Measurements from ENCODE around the gene KIR3DL3. TPM values are rescaled to one million over a fixed set of nuclear protein-coding genes. Genes with fewer than 3 reads are reported as not detected.

The KIR3DL3 gene
- total and polyA plus RNA-seq, 9 of the 15 experiments (the other 6 are each of a cell fraction or from before 2014, with no cell fraction given): 0.11 TPM; not detected in 8

DNA sequence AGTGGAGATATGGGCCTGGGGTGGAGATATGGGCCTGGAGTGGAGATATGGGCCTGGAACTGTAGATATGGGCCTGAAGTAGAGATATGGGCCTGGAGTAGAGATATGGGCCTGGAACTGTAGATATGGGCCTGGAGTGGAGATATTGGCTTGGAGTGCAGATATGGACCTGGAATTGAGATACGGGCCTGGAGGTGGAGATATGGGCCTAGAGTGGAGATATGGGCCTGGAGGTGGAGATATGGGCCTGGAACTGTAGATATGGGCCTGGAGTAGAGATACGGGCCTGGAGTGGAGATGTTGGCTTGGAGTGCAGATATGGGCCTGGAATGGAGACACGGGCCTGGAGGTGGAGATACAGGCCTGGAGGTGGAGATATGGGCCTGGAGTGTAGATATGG is 402 bp downstream of the KIR3DL3 start:
- ChIA-PET CTCF (ENCODE audit: low intra/inter-chr PET ratio) (no interaction called here), POLR2A (no interaction called here)
- H4K20me1 ChIP-seq (replicated peaks; ENCODE audit: control insufficient read depth, insufficient read depth, low read length): no peaks in the 10 kb centered on the region
- no peak overlapping the region for H3K27ac ChIP-seq (ENCODE audit: extremely low read depth, low read depth, low read length)
- no peak for ATAC-seq
- intact Hi-C loops (cut with micrococcal nuclease) (no loop called here), in situ Hi-C loops (cut with MboI) (no loop called here)
- no peak overlapping the region for H2AFZ ChIP-seq (ENCODE audit: low read depth, low read length)
- no peaks in the 10 kb centered on the region; a peak in 1 of 5 replicates for H3K4me1 ChIP-seq (replicated peaks in 1 of 2; ENCODE audit: control insufficient read depth in 2 of 2, insufficient read depth in 2 of 2, low read length in 2 of 2)
- H3K9ac ChIP-seq (ENCODE audit: insufficient read depth in 1 of 2, low read depth in 2 of 2, low read length in 2 of 2): no peak overlapping the region
- H3K9me3 ChIP-seq (replicated peaks; ENCODE audit: control insufficient read depth, insufficient read depth, low read depth, low read length): peaks cover 3% of the 10 kb centered on the region
- no peak for FAIRE-seq
- H3K27me3 ChIP-seq (ENCODE audit: control insufficient read depth in 2 of 2, insufficient read depth in 2 of 2, low read length in 2 of 2): 0 out of 5 replicates have a peak, but pooled peaks cover 0 to 4% of the 10 kb centered on the region in 2 experiments
- no peak overlapping the region for H3K4me3 ChIP-seq
- no peak overlapping the region for H3K4me2 ChIP-seq (ENCODE audit: insufficient read depth, low read length)
- H3K79me2 ChIP-seq (ENCODE audit: control insufficient read depth, insufficient read depth, low read length): no peaks in the 10 kb centered on the region
- no TSS peak for BruUV-seq (replicated peaks)
- H3K9me1 ChIP-seq (ENCODE audit: control insufficient read depth, insufficient read depth, low read length): no peaks in the 10 kb centered on the region
- H3K36me3 ChIP-seq (ENCODE audit: control insufficient read depth, insufficient read depth, low read length): no peaks in the 10 kb centered on the region
- 0% methylated on average over 3 of the region's 3 CpGs for WGBS (ENCODE audit: insufficient coverage, low coverage, missing lambda C conversion rate)
- DNase-seq (ENCODE audit: extremely low read depth in 1 of 4, low spot score in 3 of 4): no peak
- TF ChIP-seq, protein P1, sequence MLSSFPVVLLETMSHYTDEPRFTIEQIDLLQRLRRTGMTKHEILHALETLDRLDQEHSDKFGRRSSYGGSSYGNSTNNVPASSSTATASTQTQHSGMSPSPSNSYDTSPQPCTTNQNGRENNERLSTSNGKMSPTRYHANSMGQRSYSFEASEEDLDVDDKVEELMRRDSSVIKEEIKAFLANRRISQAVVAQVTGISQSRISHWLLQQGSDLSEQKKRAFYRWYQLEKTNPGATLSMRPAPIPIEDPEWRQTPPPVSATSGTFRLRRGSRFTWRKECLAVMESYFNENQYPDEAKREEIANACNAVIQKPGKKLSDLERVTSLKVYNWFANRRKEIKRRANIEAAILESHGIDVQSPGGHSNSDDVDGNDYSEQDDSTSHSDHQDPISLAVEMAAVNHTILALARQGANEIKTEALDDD (IDR thresholded peaks at IDR 0.05): no peak
- TF ChIP-seq, protein P2, sequence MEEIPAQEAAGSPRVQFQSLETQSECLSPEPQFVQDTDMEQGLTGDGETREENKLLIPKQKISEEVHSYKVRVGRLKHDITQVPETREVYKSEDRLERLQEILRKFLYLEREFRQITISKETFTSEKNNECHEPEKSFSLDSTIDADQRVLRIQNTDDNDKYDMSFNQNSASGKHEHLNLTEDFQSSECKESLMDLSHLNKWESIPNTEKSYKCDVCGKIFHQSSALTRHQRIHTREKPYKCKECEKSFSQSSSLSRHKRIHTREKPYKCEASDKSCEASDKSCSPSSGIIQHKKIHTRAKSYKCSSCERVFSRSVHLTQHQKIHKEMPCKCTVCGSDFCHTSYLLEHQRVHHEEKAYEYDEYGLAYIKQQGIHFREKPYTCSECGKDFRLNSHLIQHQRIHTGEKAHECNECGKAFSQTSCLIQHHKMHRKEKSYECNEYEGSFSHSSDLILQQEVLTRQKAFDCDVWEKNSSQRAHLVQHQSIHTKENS (CRISPR knock-in tag; IDR thresholded peaks at IDR 0.05): no peak
- TF ChIP-seq TRIM24 (IDR thresholded peaks at IDR 0.05) (peak in 1 of 2 experiments; percentile 37; a peak in 1 of 4 replicates), SETDB1 (IDR thresholded peaks at IDR 0.05; ENCODE audit: low read length) (no peak), RBM39 (optimal IDR thresholded peaks at IDR 0.05; ENCODE audit: low read depth, low read length) (no peak), CBFA2T3 (IDR thresholded peaks at IDR 0.05) (peak; percentile 53), CBFB (CRISPR knock-in tag; IDR thresholded peaks at IDR 0.05) (no peak), ARHGAP35 (IDR thresholded peaks at IDR 0.05; ENCODE audit: partially characterized antibody) (no peak), CEBPB (tag; IDR thresholded peaks at IDR 0.05) (no peak), ZNF24 (IDR thresholded peaks at IDR 0.05) (no peak), ARID1B (IDR thresholded peaks at IDR 0.05) (peak; percentile 27; the same call in 1 of the 2 replicates), MCM5 (IDR thresholded peaks at IDR 0.05; ENCODE audit: low read depth) (no peak), NCOA2 (IDR thresholded peaks at IDR 0.05; ENCODE audit: partially characterized antibody in 2 of 2) (peak in 1 of 2 experiments; percentile 41), SNIP1 (IDR thresholded peaks at IDR 0.05; ENCODE audit: low read depth) (no peak), MTF1 (CRISPR knock-in tag; IDR thresholded peaks at IDR 0.05; ENCODE audit: borderline replicate concordance) (no peak)
